GDM1 (cell line): ENCODE data around the gene KIF1B.
"Not testable (repeated sequence)": the region's sequence is repeated elsewhere in the genome, so short reads cannot be mapped to it uniquely, and the experiment has no call there.

ENCODE experiments used
- DNase-seq: peaks from one replicate; lab custom pipeline; 2025; lab: John Stamatoyannopoulos, UW

The KIF1B gene

GRCh38 chr1:10236405-10237156, 26.2 kb downstream of the KIF1B start:
- no peak for DNase-seq

- DNase-seq: no peak
Observed at GRCh38 chr1:10237157-10237539, 26.8 kb downstream of the KIF1B start.

- DNase-seq: no peak
Observed at GRCh38 chr1:10242135-10242534, 31.8 kb downstream of the KIF1B start.

- DNase-seq: no peak
Observed at GRCh38 chr1:10242811-10243210, 32.4 kb downstream of the KIF1B start.

- DNase-seq: no peak
Observed at GRCh38 chr1:10245674-10246073, 35.3 kb downstream of the KIF1B start.

GRCh38 chr1:10249808-10250457, 39.6 kb downstream of the KIF1B start:
- DNase-seq: no peak

GRCh38 chr1:10250663-10251062, 40.3 kb downstream of the KIF1B start:
- DNase-seq: no peak

- not testable (repeated sequence) for DNase-seq
Observed at GRCh38 chr1:10251325-10252108, 41.1 kb downstream of the KIF1B start.

- DNase-seq: no peak
Observed at GRCh38 chr1:10252508-10252907, 42.1 kb downstream of the KIF1B start.

- DNase-seq: no peak
Observed at GRCh38 chr1:10253149-10253548, 42.8 kb downstream of the KIF1B start.

GRCh38 chr1:10253755-10254154, 43.4 kb downstream of the KIF1B start:
- no peak for DNase-seq

- DNase-seq: no peak
Observed at GRCh38 chr1:10257851-10258250, 47.5 kb downstream of the KIF1B start.

- DNase-seq: not testable (repeated sequence)
Observed at GRCh38 chr1:10259547-10259946, 49.2 kb downstream of the KIF1B start.

GRCh38 chr1:10263450-10264082, 53.2 kb downstream of the KIF1B start:
- no peak for DNase-seq

- no peak for DNase-seq
Observed at GRCh38 chr1:10265027-10265426, 54.7 kb downstream of the KIF1B start.

GRCh38 chr1:10265900-10266299, 55.5 kb downstream of the KIF1B start:
- DNase-seq: no peak

- no peak for DNase-seq
Observed at GRCh38 chr1:10267319-10267718, 56.9 kb downstream of the KIF1B start.

GRCh38 chr1:10267921-10268320, 57.6 kb downstream of the KIF1B start:
- DNase-seq: no peak

GRCh38 chr1:10271090-10271489, 60.7 kb downstream of the KIF1B start:
- no peak for DNase-seq

- no peak for DNase-seq
Observed at GRCh38 chr1:10271869-10272268, 61.5 kb downstream of the KIF1B start.

GRCh38 chr1:10272274-10272673, 61.9 kb downstream of the KIF1B start:
- DNase-seq: no peak

GRCh38 chr1:10278880-10279279, 68.5 kb downstream of the KIF1B start:
- no peak for DNase-seq
